ENCODE results near the gene ITPR2. TPM values are rescaled to one million over a fixed set of nuclear protein-coding genes. Genes with fewer than 3 reads are reported as not detected.

The ITPR2 gene
- total RNA-seq, 2 experiments from 2014 or later, result 28.8 to 29.9 TPM

- peaks cover 92% of the 10 kb centered on the region for H3K36me3 Mint-ChIP-seq (ENCODE audit: low read depth)
Observed at GRCh38 chr12:26694402-26694801, 138.6 kb downstream of the ITPR2 start.

GRCh38 chr12:26692407-26692806, 140.6 kb downstream of the ITPR2 start:
- TF ChIP-seq CTCF (IDR thresholded peaks at IDR 0.05), result no peak
- Mint-ChIP-seq H3K4me3 (no peak overlapping the region), H3K36me3 (ENCODE audit: low read depth) (peaks cover 78% of the 10 kb centered on the region), H3K9me3 (no peaks in the 10 kb centered on the region), H3K27me3 (no peaks in the 10 kb centered on the region), H3K27ac (no peak overlapping the region), H3K4me1 (ENCODE audit: low read depth) (no peaks in the 10 kb centered on the region)
- Histone ChIP-seq H3K27me3 (ENCODE audit: control insufficient read depth in 1 of 2, insufficient read depth in 2 of 2, low read length in 2 of 2) (no peaks in the 10 kb centered on the region), H3K4me1 (ENCODE audit: insufficient read depth, low read length) (no peaks in the 10 kb centered on the region), H3K27ac (ENCODE audit: low read depth in 1 of 2, low read length in 2 of 2) (no peak overlapping the region), H3K36me3 (ENCODE audit: insufficient read depth, low read length) (peaks cover 34% of the 10 kb centered on the region), H3K4me3 (ENCODE audit: low read length) (no peak overlapping the region), H3K9me3 (ENCODE audit: control insufficient read depth in 1 of 2, insufficient read depth in 1 of 2, low read length in 2 of 2) (no peaks in the 10 kb centered on the region)
- intact Hi-C loops (cut with DNase I, micrococcal nuclease), result no loop called here
- ChIA-PET POLR2A (no interaction called here), CTCF (no interaction called here)
- DNase-seq (no peak), ATAC-seq (ENCODE audit: poor library complexity) (no peak)

More at GRCh38 chr12:26694402-26694801, 138.6 kb downstream of the ITPR2 start:
- H3K27me3 Mint-ChIP-seq, result no peaks in the 10 kb centered on the region
- H3K9me3 ChIP-seq (ENCODE audit: control insufficient read depth in 1 of 2, insufficient read depth in 1 of 2, low read length in 2 of 2), result no peaks in the 10 kb centered on the region
- DNase-seq, result no peak
- no peak for TF ChIP-seq CTCF (IDR thresholded peaks at IDR 0.05)
- ChIA-PET CTCF (interaction anchor here (1.6 kb wide), 1 partner anchor 13 kb away, joined by 3 read pairs; no protein-coding TSS in a partner anchor), POLR2A (no interaction called here)
- no peaks in the 10 kb centered on the region for H3K4me1 ChIP-seq (ENCODE audit: insufficient read depth, low read length)
- intact Hi-C loops (cut with DNase I, micrococcal nuclease), result no loop called here
- H3K4me1 Mint-ChIP-seq (ENCODE audit: low read depth), result no peaks in the 10 kb centered on the region
- H3K27me3 ChIP-seq (ENCODE audit: control insufficient read depth in 1 of 2, insufficient read depth in 2 of 2, low read length in 2 of 2), result no peaks in the 10 kb centered on the region
- no peak overlapping the region for H3K4me3 ChIP-seq (ENCODE audit: low read length)
- H3K4me3 Mint-ChIP-seq, result no peak overlapping the region
- no peaks in the 10 kb centered on the region for H3K9me3 Mint-ChIP-seq
- no peak for ATAC-seq (ENCODE audit: poor library complexity)
- no peak overlapping the region for H3K27ac ChIP-seq (ENCODE audit: low read depth in 1 of 2, low read length in 2 of 2)
- H3K27ac Mint-ChIP-seq, result no peak overlapping the region
- peaks cover 36% of the 10 kb centered on the region for H3K36me3 ChIP-seq (ENCODE audit: insufficient read depth, low read length)

GRCh38 chr12:26691234-26691970, 141.6 kb downstream of the ITPR2 start:
- no peak overlapping the region for H3K4me3 ChIP-seq (ENCODE audit: low read length)
- Mint-ChIP-seq H3K4me1 (ENCODE audit: low read depth) (no peaks in the 10 kb centered on the region), H3K9me3 (peaks cover 2% of the 10 kb centered on the region), H3K4me3 (no peak overlapping the region), H3K36me3 (ENCODE audit: low read depth) (peaks cover 78% of the 10 kb centered on the region), H3K27me3 (no peaks in the 10 kb centered on the region), H3K27ac (no peak overlapping the region)
- no peaks in the 10 kb centered on the region for H3K4me1 ChIP-seq (ENCODE audit: insufficient read depth, low read length)
- no peak for DNase-seq
- intact Hi-C loops (cut with DNase I, micrococcal nuclease), result no loop called here
- TF ChIP-seq CTCF (IDR thresholded peaks at IDR 0.05), result no peak
- POLR2A ChIA-PET, result no interaction called here
- peaks cover 31% of the 10 kb centered on the region for H3K36me3 ChIP-seq (ENCODE audit: insufficient read depth, low read length)
- ATAC-seq (ENCODE audit: poor library complexity), result no peak
- H3K27ac ChIP-seq (ENCODE audit: low read depth in 1 of 2, low read length in 2 of 2), result no peak overlapping the region
- no peaks in the 10 kb centered on the region for H3K27me3 ChIP-seq (ENCODE audit: control insufficient read depth in 1 of 2, insufficient read depth in 2 of 2, low read length in 2 of 2)
- CTCF ChIA-PET, result no interaction called here
- H3K9me3 ChIP-seq (ENCODE audit: control insufficient read depth in 1 of 2, insufficient read depth in 1 of 2, low read length in 2 of 2), result no peaks in the 10 kb centered on the region
